Measurements from ENCODE around the gene UCP3.

The UCP3 gene

GRCh38 chr11:74024261-74025029, 15.6 kb upstream of the UCP3 start:
- Histone ChIP-seq H4K12ac (ENCODE audit: low read depth, low read length) (no peak overlapping the region), H3K23ac (ENCODE audit: low read length) (no peak overlapping the region), H3K27me3 (ENCODE audit: insufficient read depth, low read length) (no peaks in the 10 kb centered on the region), H3K4ac (ENCODE audit: low read depth, low read length) (no peak overlapping the region), H3K4me2 (ENCODE audit: low read length) (no peak overlapping the region), H2BK12ac (ENCODE audit: low read length) (no peak overlapping the region), H2AK5ac (ENCODE audit: low read length) (no peak overlapping the region), H3K79me1 (ENCODE audit: low read length) (no peaks in the 10 kb centered on the region), H3K4me3 (ENCODE audit: low read depth, low read length) (no peak overlapping the region), H4K8ac (ENCODE audit: low read depth, low read length) (no peak overlapping the region), H2BK5ac (ENCODE audit: low read depth, low read length, poor library complexity) (no peak overlapping the region), H3K9ac (ENCODE audit: low read length) (no peak overlapping the region), H3K27ac (ENCODE audit: low read depth, low read length) (no peak overlapping the region), H2AFZ (ENCODE audit: insufficient read depth, low read length, poor library complexity) (no peak overlapping the region), H3K4me1 (ENCODE audit: control insufficient read depth in 1 of 2, insufficient read depth in 2 of 2, low read length in 2 of 2) (peaks cover 0 to 4% of the 10 kb centered on the region in 2 experiments), H3K36me3 (ENCODE audit: control insufficient read depth in 1 of 2, insufficient read depth in 2 of 2, low read length in 2 of 2) (peaks cover 2 to 9% of the 10 kb centered on the region in 2 experiments), H3K79me2 (ENCODE audit: control insufficient read depth, insufficient read depth, low read length, poor library complexity) (no peaks in the 10 kb centered on the region), H4K91ac (ENCODE audit: low read depth, low read length) (no peak overlapping the region), H3K9me3 (ENCODE audit: insufficient read depth, low read depth, low read length) (no peaks in the 10 kb centered on the region), H3K18ac (ENCODE audit: low read length) (no peak overlapping the region), H2BK120ac (ENCODE audit: insufficient read depth, low read length, poor library complexity) (no peak overlapping the region), H3K14ac (ENCODE audit: low read length) (no peak overlapping the region)
- peak in 1 of 2 donors; percentile 24 for DNase-seq
- whole genome bisulfite sequencing (ENCODE audit: extremely low coverage, insufficient coverage, insufficient read length) = no CpG with 5 or more reads among the region's 2 CpGs

GRCh38 chr11:74023276-74023675, 14.4 kb upstream of the UCP3 start:
- H4K12ac ChIP-seq (ENCODE audit: low read depth, low read length) = no peak overlapping the region
- H3K4me3 ChIP-seq (ENCODE audit: low read depth, low read length) = no peak overlapping the region
- H3K27ac ChIP-seq (ENCODE audit: low read depth, low read length) = no peak overlapping the region
- no peaks in the 10 kb centered on the region for H3K79me2 ChIP-seq (ENCODE audit: control insufficient read depth, insufficient read depth, low read length, poor library complexity)
- H3K4me1 ChIP-seq (ENCODE audit: control insufficient read depth in 1 of 2, insufficient read depth in 2 of 2, low read length in 2 of 2) = peaks cover 8 to 11% of the 10 kb centered on the region in 2 experiments
- H2BK5ac ChIP-seq (ENCODE audit: low read depth, low read length, poor library complexity) = no peak overlapping the region
- H3K4ac ChIP-seq (ENCODE audit: low read depth, low read length) = no peak overlapping the region
- no peaks in the 10 kb centered on the region for H3K9me3 ChIP-seq (ENCODE audit: insufficient read depth, low read depth, low read length)
- peaks cover 2 to 6% of the 10 kb centered on the region in 2 experiments for H3K36me3 ChIP-seq (ENCODE audit: control insufficient read depth in 1 of 2, insufficient read depth in 2 of 2, low read length in 2 of 2)
- no peaks in the 10 kb centered on the region for H3K27me3 ChIP-seq (ENCODE audit: insufficient read depth, low read length)
- no peak overlapping the region for H3K14ac ChIP-seq (ENCODE audit: low read length)
- H3K18ac ChIP-seq (ENCODE audit: low read length) = no peak overlapping the region
- no peak overlapping the region for H2BK12ac ChIP-seq (ENCODE audit: low read length)
- no peak overlapping the region for H3K23ac ChIP-seq (ENCODE audit: low read length)
- no peak overlapping the region for H2AFZ ChIP-seq (ENCODE audit: insufficient read depth, low read length, poor library complexity)
- no peak for DNase-seq
- H4K91ac ChIP-seq (ENCODE audit: low read depth, low read length) = no peak overlapping the region
- no peak overlapping the region for H4K8ac ChIP-seq (ENCODE audit: low read depth, low read length)
- no peak overlapping the region for H2BK120ac ChIP-seq (ENCODE audit: insufficient read depth, low read length, poor library complexity)
- no peaks in the 10 kb centered on the region for H3K79me1 ChIP-seq (ENCODE audit: low read length)
- no peak overlapping the region for H3K4me2 ChIP-seq (ENCODE audit: low read length)
- no peak overlapping the region for H3K9ac ChIP-seq (ENCODE audit: low read length)
- no peak overlapping the region for H2AK5ac ChIP-seq (ENCODE audit: low read length)

GRCh38 chr11:74022546-74022945, 13.7 kb upstream of the UCP3 start:
- Histone ChIP-seq H3K4ac (ENCODE audit: low read depth, low read length) (no peak overlapping the region), H4K8ac (ENCODE audit: low read depth, low read length) (no peak overlapping the region), H2BK5ac (ENCODE audit: low read depth, low read length, poor library complexity) (no peak overlapping the region), H2BK12ac (ENCODE audit: low read length) (no peak overlapping the region), H3K27ac (ENCODE audit: low read depth, low read length) (no peak overlapping the region), H3K79me2 (ENCODE audit: control insufficient read depth, insufficient read depth, low read length, poor library complexity) (no peaks in the 10 kb centered on the region), H3K23ac (ENCODE audit: low read length) (no peak overlapping the region), H3K79me1 (ENCODE audit: low read length) (no peaks in the 10 kb centered on the region), H3K36me3 (ENCODE audit: control insufficient read depth in 1 of 2, insufficient read depth in 2 of 2, low read length in 2 of 2) (peaks cover 5 to 6% of the 10 kb centered on the region in 2 experiments), H2AFZ (ENCODE audit: insufficient read depth, low read length, poor library complexity) (no peak overlapping the region), H3K18ac (ENCODE audit: low read length) (no peak overlapping the region), H3K14ac (ENCODE audit: low read length) (no peak overlapping the region), H3K9me3 (ENCODE audit: insufficient read depth, low read depth, low read length) (no peaks in the 10 kb centered on the region), H2AK5ac (ENCODE audit: low read length) (no peak overlapping the region), H4K91ac (ENCODE audit: low read depth, low read length) (no peak overlapping the region), H3K4me3 (ENCODE audit: low read depth, low read length) (no peak overlapping the region), H2BK120ac (ENCODE audit: insufficient read depth, low read length, poor library complexity) (no peak overlapping the region), H3K9ac (ENCODE audit: low read length) (no peak overlapping the region), H3K4me1 (ENCODE audit: control insufficient read depth in 1 of 2, insufficient read depth in 2 of 2, low read length in 2 of 2) (peaks cover 8 to 11% of the 10 kb centered on the region in 2 experiments), H4K12ac (ENCODE audit: low read depth, low read length) (no peak overlapping the region), H3K27me3 (ENCODE audit: insufficient read depth, low read length) (no peaks in the 10 kb centered on the region), H3K4me2 (ENCODE audit: low read length) (no peak overlapping the region)
- WGBS (ENCODE audit: extremely low coverage, insufficient coverage, insufficient read length) = no CpG with 5 or more reads among the region's 6 CpGs
- DNase-seq = no peak

- H3K4me3 ChIP-seq (ENCODE audit: low read depth, low read length) = no peak overlapping the region
- no peak overlapping the region for H2AFZ ChIP-seq (ENCODE audit: insufficient read depth, low read length, poor library complexity)
- H3K18ac ChIP-seq (ENCODE audit: low read length) = no peak overlapping the region
- DNase-seq = peak in 1 of 2 donors; percentile 35
- no peak overlapping the region for H2AK5ac ChIP-seq (ENCODE audit: low read length)
- H3K36me3 ChIP-seq (ENCODE audit: control insufficient read depth in 1 of 2, insufficient read depth in 2 of 2, low read length in 2 of 2) = peaks cover 6% of the 10 kb centered on the region in 2 experiments
- no peak overlapping the region for H2BK120ac ChIP-seq (ENCODE audit: insufficient read depth, low read length, poor library complexity)
- no peaks in the 10 kb centered on the region for H3K27me3 ChIP-seq (ENCODE audit: insufficient read depth, low read length)
- no peak overlapping the region for H2BK5ac ChIP-seq (ENCODE audit: low read depth, low read length, poor library complexity)
- H3K27ac ChIP-seq (ENCODE audit: low read depth, low read length) = no peak overlapping the region
- H3K23ac ChIP-seq (ENCODE audit: low read length) = no peak overlapping the region
- peaks cover 8 to 11% of the 10 kb centered on the region in 2 experiments for H3K4me1 ChIP-seq (ENCODE audit: control insufficient read depth in 1 of 2, insufficient read depth in 2 of 2, low read length in 2 of 2)
- H3K79me2 ChIP-seq (ENCODE audit: control insufficient read depth, insufficient read depth, low read length, poor library complexity) = no peaks in the 10 kb centered on the region
- no peak overlapping the region for H4K91ac ChIP-seq (ENCODE audit: low read depth, low read length)
- H3K9me3 ChIP-seq (ENCODE audit: insufficient read depth, low read depth, low read length) = no peaks in the 10 kb centered on the region
- H3K4ac ChIP-seq (ENCODE audit: low read depth, low read length) = no peak overlapping the region
- no peak overlapping the region for H3K9ac ChIP-seq (ENCODE audit: low read length)
- no peak overlapping the region for H3K14ac ChIP-seq (ENCODE audit: low read length)
- no peak overlapping the region for H4K8ac ChIP-seq (ENCODE audit: low read depth, low read length)
- WGBS (ENCODE audit: extremely low coverage, insufficient coverage, insufficient read length) = no CpG with 5 or more reads among the region's 6 CpGs
- H4K12ac ChIP-seq (ENCODE audit: low read depth, low read length) = no peak overlapping the region
- no peak overlapping the region for H3K4me2 ChIP-seq (ENCODE audit: low read length)
- H2BK12ac ChIP-seq (ENCODE audit: low read length) = no peak overlapping the region
- H3K79me1 ChIP-seq (ENCODE audit: low read length) = no peaks in the 10 kb centered on the region
Measured at GRCh38 chr11:74021998-74022397, 13.1 kb upstream of the UCP3 start.

Measured in trophoblast cell (in vitro differentiated cells and primary cell).